Stimulated activated CD8-positive, alpha-beta memory T cell treated with anti-CD3 and anti-CD28 coated beads, Interleukin-4, amount 100 ng/mL, for 48 hours (primary cell): ENCODE results near the gene CCNY.
"Not testable (repeated sequence)": the region's sequence is repeated elsewhere in the genome, so short reads cannot be mapped to it uniquely, and the experiment has no call there.

Source experiments
- DNase-seq: peaks from one replicate; pipeline ENCODE4 v3.0.0-alpha.2; 2020

Gene CCNY

DNA sequence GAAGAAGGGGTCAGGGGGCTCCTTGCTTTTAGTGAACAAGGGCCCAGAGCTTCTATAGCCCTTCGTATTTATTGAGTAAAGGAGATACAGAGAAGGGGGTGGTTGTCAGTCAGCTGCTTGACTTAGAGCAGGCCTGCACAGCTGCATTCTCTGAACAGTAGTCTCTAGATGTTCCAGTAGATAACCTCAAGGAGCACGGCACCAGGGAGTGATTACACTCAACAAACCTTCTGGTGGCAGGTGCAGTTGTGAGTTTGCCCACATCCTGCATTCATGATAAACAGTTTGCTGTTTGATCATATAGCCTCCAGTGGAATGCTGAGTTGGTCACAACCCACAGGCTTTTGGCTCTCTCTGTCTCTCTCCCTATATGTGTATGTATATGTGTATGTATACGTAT lies 198.8 kb downstream of the CCNY start:
- DNase-seq, result no peak

DNA sequence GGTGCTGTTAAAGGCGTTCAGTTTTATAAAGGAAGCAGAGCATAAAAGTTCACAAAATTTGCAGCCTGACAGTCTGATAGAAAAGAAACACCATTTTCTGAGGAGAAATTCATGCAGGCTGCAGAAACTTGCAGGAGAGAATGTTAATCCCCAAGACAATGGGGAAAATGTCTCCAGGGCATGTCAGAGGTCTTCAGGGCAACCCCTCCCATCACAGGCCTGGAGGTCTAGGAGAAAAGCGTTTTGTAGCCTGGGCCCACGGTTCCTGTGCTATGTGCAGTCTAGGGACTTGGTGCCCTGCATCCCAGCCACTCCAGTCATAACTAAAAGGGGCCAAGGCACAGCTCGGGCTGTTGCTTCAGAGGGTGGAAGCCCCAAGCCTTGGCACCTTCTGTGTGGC lies 200.5 kb downstream of the CCNY start:
- no peak for DNase-seq

DNA sequence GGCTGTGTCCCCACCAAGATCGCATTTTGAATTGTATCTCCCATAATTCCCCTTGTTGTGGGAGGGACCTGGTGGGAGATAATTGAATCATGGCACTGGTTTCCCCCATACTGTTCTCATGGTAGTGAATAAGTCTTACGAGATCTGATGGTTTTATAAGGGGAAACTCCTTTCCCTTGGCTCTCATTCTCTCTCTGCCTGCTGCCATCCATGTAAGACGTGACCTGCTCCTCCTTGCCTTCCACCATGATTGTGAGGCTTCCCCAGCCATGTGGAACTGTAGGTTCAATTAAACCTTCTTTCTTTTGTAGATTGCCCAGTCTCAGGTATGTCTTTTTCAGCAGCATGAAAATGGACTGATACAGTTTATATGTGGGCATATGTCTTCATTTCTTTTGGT lies 201.6 kb downstream of the CCNY start:
- not testable (repeated sequence) for DNase-seq

DNA sequence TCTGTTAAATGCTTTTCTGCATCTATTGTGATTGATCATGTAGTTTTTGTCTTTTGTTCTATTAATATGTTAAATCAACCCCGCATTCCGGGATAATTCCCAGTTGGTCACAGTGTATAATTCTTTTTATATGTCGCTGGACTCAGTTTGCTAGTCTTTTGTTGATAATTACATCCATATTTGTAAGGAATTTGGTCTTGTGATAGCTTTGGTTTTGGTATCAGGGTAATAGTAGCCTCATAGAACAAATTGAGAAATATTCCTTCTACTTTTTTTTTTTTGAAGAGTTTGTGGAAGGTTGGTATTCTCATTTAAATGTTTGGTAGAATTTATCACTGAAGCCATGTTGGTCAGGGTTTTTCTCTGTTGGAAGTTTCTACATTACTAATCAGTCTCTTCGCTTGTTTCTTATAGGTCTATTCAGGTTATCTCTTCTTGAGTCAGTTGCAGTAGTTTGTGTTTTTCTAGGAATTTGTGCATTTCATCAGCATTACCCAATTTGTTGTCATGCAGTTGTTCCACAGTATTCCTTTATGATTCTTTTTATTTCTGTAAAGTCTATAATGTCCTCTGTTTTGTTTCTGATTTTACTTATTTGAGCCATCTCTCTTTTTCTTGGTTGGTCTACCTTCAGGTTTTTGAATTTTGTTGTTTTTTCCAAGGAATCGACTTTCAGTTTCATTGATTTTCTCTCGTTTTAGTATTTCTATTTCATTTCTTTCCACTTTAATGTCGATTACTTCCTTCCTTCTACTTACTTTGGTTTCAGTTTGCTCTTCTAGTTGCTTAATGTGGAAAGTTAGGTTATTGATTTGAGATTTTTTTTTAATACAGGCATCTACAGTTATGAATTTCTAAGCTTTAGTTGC lies 204.2 kb downstream of the CCNY start:
- no peak for DNase-seq

DNA sequence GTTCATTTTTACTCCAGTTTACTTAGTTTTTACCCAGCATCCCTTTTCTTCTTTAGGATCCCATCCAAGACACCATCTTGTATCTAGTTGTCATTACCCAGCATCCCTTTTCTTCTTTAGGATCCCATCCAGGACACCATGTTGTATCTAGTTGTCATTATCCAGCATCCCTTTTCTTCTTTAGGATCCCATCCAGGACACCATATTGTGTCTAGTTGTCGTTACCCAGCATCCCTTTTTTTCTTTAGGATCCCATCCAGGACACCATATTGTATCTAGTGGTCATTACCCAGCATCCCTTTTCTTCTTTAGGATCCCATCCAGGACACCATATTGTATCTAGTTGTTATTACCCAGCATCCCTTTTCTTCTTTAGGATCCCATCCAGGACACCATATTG lies 205.4 kb downstream of the CCNY start:
- no peak for DNase-seq

DNA sequence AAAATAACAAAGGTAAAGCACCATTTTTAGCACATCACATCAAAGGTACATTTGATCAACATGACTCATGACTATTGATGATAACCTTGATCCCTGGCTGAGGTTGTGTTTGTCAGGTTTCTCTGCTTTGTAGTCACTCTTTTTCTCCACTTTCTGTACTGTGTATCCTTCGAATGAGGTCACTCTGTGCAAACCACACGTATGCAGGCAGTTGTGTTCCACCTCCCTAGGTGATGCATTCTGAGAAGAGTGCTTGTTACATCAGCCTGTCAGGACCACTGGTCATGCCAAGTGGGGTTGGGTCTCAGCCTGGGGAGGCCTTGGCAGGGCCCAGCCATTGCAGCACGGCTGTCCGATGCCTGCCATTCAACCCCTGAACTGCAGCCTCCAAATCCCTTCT lies 206.0 kb downstream of the CCNY start:
- no peak for DNase-seq

DNA sequence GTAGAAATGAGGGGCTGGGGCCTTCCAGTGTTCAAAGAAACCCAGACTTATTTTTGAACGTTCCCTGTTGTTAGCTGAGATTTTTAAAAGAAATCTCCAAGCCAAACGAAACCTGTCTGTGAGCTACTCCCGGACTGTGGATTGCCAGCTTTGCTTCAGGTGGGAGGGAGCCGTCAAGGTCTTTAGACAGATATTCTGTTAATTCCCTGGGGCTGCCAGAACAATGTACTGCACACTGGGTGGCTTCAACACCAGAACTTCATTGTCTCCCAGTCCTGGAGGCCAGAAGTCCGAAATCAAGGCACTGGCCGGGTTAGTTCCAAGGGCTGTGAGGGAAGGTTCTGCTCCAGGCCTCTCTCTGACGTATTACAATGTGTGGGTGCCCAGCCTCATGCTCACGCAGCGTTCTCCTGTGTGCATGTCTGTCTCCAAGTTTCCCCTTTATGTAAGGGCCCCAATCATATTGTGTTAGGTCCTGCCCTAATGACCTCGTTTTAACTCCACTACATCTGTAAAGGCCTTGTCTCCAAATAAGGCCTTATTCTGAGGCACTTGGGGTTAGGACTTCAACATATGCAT lies 208.9 kb downstream of the CCNY start:
- DNase-seq, result no peak

DNA sequence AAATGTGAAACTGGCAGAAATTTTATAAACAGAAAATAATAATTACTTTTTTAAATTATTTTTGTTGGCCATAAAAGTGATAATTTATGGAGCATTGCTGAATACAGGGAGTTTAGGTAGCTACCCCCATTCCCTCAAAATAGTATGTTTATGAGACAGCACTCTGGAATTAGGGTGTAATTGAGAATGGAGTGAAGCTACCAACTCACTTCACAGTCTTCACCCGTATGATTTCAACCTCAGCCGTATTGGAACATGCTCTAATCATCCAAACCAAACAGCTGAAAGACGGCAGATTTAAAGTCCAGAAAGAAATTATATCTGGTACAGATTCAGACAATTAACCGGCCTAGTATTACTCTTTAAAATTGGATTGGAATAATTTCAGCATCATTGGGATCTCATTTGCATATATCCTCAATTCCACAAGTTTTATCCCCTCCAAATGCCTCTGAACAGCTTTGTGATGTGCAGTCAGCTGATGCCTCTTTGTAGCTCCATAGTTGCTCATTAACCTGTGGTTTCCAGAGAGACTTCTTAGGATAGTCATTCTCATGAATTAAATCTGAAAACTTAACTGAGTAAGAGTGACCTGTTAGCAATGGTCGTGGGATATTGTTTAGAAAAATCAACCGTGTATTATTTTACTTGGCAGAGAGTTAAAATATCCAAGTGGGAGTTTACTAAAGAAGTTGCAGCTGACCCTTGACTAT lies 209.7 kb downstream of the CCNY start:
- no peak for DNase-seq

DNA sequence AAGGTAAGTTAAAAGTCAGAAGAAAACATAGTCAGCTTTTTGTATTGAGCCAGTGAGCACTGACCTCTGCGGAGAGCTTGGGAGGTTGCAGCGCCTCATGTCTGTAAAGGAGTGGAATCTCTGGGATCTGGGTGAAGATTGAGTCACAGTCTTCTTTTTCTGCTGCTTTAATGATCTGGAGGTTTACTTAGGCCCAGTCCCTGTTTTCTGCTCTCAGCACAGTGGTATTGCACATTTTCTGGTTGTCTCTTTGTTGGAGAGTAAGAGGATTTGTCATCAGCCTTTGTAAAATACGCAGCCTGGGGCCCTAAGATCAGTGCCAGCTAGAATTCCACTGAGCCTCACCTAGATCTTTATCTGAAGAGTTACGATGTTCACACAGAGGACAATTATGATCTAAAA lies 210.5 kb downstream of the CCNY start:
- DNase-seq, result no peak

DNA sequence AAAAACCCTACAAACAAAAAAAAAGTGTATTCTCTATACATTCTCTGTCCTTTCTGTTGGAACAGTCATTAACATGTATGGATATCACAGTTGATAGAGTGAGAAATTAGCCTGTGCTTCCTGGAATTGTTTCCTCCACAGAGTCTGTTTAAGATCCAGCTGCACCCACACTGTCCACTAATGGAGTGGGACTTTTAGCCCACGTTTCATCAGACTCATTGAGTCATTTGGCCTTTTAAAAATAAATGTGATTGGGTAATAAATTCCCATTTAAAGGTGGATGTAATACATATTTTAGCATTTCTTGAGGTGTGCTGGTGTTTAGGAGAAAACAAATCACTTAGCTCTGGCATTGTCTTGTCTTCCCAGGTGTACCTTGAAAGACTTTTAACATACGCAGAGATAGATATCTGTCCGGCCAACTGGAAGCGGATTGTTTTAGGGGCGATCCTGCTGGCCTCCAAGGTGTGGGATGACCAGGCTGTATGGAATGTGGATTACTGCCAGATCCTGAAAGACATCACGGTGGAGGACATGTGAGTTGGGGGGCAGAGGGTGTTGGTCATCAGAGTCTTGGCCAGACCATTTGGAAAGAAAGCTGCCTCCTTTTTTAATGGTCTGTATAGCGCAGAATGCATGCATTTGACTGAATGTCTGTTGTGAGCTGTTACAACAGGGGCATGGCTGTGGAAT lies 216.5 kb downstream of the CCNY start:
- DNase-seq, result no peak

DNA sequence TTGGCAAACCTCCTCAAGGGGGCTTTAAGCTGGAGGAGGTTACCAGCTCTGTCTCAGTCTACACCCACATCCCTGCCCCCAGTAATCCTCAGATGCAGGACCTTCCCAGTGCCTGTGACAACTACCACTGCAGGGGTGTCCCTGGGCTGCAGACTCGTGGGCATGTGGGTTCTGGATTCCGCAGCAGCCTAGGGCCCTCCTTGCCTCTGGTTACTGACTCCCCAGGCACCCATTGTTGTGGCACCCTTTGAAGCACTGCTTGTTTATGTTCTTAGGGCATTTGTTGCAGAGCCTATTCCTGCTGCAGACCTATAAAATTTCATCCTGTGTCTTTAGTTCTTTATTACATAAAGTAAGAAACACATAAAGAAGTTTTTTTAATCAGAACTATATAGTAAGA lies 217.7 kb downstream of the CCNY start:
- DNase-seq, result no peak

DNA sequence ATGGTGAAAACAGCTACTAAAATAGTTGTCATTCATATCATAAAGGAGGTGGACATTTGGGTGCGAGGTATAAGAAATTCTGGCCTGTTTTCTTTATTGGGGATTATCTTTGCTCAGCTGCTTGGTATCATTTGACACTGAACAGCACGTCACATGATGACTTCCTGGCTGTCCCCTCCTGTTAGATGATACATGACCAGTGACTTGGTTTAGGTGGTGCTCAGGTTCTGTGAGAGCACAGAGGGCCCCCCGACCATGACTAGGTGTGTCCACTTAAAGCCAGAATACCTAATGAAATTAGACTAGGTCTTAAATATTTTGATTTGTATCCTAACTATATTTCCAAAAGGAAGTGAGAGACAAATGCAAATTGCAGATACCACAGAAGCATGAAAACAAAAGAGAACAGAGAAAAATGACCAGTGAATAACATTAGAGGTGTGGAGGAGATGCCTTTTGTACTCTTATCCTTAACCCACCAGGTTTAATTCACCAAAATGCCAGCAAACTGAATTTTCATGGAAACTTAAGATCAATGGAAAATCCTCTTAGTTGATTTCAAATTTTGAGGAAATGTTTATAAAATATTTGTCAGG lies 218.2 kb downstream of the CCNY start:
- no peak for DNase-seq

DNA sequence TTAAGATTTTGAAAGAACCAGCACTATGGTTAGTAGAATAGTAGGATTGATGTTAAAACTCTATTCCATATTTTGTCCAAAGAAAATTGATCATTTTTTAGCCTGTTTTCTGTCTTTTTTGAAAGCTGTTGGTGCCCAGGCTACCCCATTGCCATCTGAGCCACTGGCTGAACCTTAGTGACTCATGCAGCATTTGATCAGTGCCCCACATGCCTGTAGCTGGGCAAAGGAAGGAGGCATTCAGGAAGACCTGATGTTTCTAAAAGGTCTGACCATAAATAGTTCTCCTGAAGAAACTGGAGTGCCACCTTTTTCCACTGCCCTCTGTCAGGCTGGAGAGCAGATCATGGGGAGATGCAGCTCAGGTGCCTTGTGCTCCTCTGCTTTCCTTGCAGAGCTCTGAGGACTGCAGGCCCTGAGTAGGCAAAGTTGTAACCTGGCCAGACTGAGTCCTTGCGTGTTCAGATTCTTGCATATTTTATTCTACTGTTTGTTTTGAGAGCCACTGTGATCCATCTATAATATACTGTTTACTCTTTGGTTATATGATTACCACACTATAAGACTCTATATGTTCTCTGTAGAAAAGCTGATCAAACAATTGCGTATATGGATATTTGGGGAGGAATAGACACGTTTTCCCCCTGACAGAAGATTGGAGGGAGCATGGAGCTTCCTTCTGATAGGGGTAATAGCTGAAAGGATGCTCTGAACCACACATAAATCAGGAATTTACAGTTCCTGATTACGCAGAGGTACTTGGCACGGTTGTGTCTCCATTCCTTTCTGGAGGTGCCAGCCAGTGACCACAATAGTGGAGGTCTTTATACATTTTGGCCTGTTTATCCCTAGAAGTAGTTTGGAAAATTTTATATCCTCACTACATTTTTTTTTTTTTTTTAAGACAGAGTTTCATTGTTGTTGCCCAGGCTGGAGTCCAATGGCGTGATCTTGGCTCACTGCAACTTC lies 219.9 kb downstream of the CCNY start:
- no peak for DNase-seq

DNA sequence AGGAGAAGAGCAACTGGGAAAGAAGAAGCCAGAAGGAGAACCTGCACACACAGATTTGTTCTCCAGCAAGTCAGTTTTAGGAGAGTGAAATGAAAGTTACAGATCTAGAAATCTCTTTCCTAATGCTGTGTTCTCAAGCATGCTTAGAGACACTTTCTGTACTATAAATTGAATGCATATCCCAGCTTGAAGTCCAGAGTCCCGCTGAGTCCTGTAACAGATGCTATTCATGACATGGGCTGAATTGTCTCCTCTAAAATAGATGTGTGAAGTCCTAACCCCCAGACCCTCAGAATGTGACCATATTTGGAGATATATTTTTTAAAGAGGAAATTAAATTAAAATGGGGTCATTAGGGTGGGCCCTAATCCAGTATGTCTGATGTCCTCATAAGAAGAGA lies 222.0 kb downstream of the CCNY start:
- DNase-seq, result no peak

DNA sequence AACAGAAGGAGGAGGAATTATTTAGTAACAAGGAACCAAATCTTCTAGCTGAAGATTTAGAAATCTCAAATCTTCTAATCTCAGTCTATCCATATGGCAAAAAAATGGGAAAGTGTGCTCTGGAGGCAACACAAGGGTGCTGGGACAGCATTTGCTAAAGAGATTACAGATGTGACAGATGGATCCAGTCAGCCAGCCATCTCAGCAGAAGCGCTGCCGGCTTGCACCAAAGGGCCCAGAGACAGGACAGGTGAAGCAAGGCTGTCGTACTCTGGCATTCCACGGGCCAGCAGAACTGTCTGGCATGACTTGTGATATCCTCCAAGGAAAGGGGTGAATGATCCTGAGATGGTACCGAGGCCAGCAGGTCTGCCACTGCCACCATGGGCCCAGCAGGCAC lies 223.1 kb downstream of the CCNY start:
- DNase-seq, result no peak

DNA sequence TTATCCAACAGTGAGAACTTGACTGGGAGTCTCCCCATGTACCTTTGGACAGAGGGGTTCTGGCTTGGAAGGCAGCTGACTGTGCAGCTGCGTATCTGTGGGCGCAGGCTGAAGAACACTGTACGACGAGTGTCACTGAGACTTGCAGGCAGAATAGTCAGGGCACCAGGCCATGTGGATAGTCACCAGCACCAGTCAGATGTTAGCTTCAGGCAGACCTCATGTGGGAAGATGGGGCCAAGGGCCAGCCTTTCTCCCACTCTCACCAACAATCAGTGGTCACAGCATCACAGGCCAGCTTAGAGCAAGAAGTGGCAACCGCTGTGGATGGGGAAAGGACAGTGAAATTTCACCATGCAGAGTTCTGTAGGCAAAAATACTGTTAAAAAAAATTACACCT lies 225.4 kb downstream of the CCNY start:
- DNase-seq, result no peak

DNA sequence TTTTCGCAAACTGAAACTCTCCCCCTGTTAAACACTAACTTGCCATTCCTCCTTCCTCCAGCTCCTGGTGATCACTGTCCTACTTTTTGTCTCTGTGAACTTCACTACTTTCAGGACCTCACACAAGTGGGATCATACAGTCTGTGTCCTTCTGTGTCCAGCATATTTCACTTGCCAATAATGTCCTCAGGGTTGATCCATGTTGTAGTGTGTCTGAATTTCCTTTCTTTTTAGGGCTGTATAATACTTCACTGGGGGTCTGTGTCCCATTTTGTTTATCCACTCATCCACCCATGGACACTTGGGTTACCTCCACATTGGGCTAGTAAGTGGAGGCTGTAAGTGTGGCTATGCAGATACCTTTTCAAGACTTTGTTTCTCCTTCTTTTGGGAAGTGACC lies 226.1 kb downstream of the CCNY start:
- no peak for DNase-seq

DNA sequence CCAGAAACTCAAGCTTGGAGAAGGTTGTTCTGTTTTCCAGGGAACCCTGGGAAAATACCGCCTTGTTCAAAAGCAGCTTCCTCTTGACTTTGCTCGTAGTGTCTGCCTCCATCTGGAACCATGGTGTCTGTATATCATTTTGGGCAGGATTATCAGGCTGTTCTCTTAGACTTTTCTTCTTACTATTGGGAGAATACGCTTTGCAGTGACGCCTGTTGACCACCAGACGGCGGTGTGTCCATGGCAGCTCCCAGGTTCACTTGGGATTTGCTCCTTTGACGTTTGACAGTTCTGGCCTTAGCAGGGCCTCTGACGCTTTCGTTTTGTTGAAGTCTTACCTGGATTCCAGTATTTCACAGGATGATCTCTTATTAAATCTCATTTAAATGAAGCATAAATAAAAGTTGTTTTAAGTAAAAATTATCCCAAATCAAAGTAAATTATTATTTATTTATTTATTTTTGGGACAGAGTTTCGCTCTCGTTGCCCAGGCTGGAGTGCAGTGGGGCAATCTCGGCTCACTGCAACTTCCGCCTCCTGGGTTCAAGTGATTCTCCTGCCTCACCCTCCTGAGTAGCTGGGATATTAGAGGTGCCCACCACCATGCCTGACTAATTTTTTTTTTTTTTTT lies 227.1 kb downstream of the CCNY start:
- DNase-seq, result peak; percentile 60

DNA sequence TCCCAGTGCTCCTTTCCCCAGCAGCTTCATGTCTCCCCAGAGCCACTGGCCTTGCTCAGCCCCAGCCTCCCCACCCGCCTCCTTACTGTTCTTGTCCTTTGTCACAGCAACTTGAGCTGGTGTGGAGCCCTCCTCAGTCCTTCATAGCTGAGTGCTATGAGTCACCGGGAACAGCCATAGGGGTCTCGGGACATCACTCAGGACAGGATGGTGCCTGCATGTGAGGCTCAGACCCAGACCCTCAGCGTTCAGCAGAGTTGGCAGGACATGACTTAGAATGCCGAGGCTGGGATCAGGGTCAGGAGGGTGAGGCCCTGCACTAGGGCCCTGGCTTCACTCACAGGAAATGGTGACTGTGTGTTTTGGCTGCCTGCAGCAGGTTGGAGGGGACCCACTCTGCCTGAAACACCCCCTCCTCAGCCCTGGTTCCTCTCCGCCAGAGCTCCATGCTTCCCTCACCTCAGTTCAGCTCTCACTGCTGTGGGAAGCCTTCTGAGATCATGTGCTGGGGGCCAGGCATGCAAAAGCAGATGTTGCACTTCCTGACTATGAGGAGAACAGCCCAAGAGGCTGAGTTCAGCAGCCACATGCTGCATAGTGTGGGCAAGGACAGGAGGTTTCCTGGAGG lies 228.1 kb downstream of the CCNY start:
- no peak for DNase-seq

DNA sequence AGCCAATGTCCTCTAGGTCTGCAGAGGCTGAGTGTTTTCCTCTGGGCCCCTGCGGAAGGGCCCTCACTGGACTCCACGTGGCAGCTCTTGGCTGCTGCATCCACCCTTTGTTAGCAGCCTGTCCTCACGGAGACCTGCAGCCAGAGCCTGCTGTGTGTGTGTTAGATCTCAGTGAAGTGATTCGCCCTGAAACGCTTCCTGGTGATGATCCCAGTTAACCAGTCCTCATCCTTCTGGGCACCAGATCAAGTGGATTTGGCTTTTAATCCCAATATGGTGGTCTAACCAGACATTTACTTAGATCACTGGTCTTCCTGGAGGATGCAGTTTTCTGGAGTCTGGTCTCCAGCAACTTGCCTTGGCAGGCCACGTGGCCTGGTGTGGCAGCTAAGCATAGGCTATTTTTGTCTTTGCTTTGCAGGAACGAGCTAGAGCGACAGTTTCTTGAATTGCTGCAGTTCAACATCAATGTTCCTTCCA lies 229.3 kb downstream of the CCNY start:
- DNase-seq, result no peak

DNA sequence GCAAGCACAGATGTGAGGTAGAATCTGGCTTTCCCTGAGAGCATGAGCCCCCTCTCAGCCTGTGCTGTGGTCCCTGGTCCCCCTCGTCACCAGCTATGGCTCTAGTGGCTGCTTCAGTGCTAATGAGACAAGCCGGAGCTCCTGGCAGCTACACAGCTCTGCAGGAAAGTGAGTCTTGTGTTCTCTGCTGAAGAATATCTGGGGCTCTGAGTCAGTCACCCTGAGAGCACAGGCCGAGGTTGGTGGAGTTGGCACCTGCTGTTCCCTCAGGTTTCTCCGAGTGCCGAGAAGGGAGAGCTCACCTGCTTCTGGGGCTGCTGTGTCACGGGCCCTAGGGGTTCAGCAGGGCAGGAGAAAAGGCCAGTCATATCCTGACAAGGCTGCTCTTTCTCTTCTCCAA lies 231.6 kb downstream of the CCNY start:
- no peak for DNase-seq
